Prostate gland (tissue), 2 donors: ENCODE results near the gene SYCP3. TPM values are rescaled to one million over a fixed set of nuclear protein-coding genes. Genes with fewer than 3 reads are reported as not detected.

Source experiments
- DNase-seq: peaks from one replicate; pipeline ENCODE4 v3.0.0-alpha.2; 2019; ENCODE audit warnings: low spot score
- H3K27ac ChIP-seq, 2 donors: fragments of 200-600 bp; sonication (generic); 2 replicates each; pipeline ENCODE4 v1.5.1; 2017 to 2019
- H3K27me3 ChIP-seq: fragments of 200-600 bp; sonication (generic); replicated peaks from 2 replicates; pipeline ENCODE4 v1.5.1; 2019; ENCODE audit not compliant: insufficient read depth
- H3K36me3 ChIP-seq, 2 donors: fragments of 200-600 bp; sonication (generic); 1 replicate in 1 of 2; 2 replicates in 1 of 2; pipeline versions ENCODE4 v1.5.1 to v1.8.1; 2017 to 2019
- H3K4me1 ChIP-seq: fragments of 200-600 bp; sonication (generic); replicated peaks from 2 replicates; pipeline ENCODE4 v1.5.1; 2019
- H3K4me3 ChIP-seq, 2 donors: fragments of 200-600 bp; sonication (generic); 2 replicates each; pipeline ENCODE4 v1.5.1; 2017 to 2019
- H3K9me3 ChIP-seq: fragments of 200-600 bp; sonication (generic); 2 replicates; pipeline ENCODE4 v1.5.1; 2017
- POLR2A ChIP-seq: fragments of 450-650 bp; IDR thresholded peaks from one replicate; pipeline ENCODE4 v1.6.1; 2016; ENCODE audit warnings: antibody characterized with exemption, mild to moderate bottlenecking
- POLR2AphosphoS5 ChIP-seq: sonication (generic); formaldehyde crosslinking; IDR thresholded peaks from one replicate; pipeline ENCODE4 v1.6.1; 2017; ENCODE audit warnings: antibody characterized with exemption
- WGBS: methylation state at CpG from one replicate; pipeline ENCODE4 v1.1.5; 2018; 5-methylcytosine and 5-hydroxymethylcytosine counted together
- intact Hi-C: fragments of 100-400 bp; cut with DNase I; formaldehyde crosslinking; loops from one replicate; pipeline ENCODE4 v1.14.2; 2022
- total RNA-seq, 2 donors: library from RNA; depleted of rRNA; stranded (reverse); fragments of >200 nt; gene quantifications; one replicate each; pipeline ENCODE4 v1.1.0, GENCODE V29; 2016
- TF ChIP-seq, protein P1 (sequence below), 4 experiments: fragments of 200-600 bp in 2 of 4; fragments of 450-650 bp in 2 of 4; sonication (generic) in 2 of 4; IDR thresholded peaks; 1 replicate in 3 of 4; 2 replicates in 1 of 4; pipeline ENCODE4 v1.5.1; 2016 to 2019; ENCODE audit warnings: antibody characterized with exemption in 4 of 4, mild to moderate bottlenecking in 2 of 4, moderate library complexity in 2 of 4

Gene SYCP3
- total RNA-seq, 2 donors from 2014 or later = 14.0 TPM; not detected in 1

GRCh38 chr12:101772012-101772775, 32.9 kb upstream of the SYCP3 start:
- DNase-seq = no peak
- 57% methylated on average over 5 of the region's 5 CpGs for WGBS
- peaks cover 14% of the 10 kb centered on the region for H3K4me1 ChIP-seq
- TF ChIP-seq POLR2AphosphoS5 (peak; percentile 52), POLR2A (no peak)
- no peak overlapping the region for H3K4me3 ChIP-seq
- no peaks in the 10 kb centered on the region for H3K27me3 ChIP-seq
- H3K27ac ChIP-seq = peak overlapping the region; percentile 5 to 64
- intact Hi-C loops = loop anchor here (2.0 kb wide), 2 partner anchors 59 to 69 kb away; partner anchors contain the start of gene GNPTAB
- no peaks in the 10 kb centered on the region for H3K9me3 ChIP-seq
- H3K36me3 ChIP-seq = no peaks in the 10 kb centered on the region

GRCh38 chr12:101769865-101770264, 30.6 kb upstream of the SYCP3 start:
- intact Hi-C loops = loop anchor here (10.0 kb wide), 1 partner anchor 275 kb away; no protein-coding TSS in a partner anchor
- 85% methylated on average over 5 of the region's 5 CpGs for WGBS
- Histone ChIP-seq H3K9me3 (no peaks in the 10 kb centered on the region), H3K4me3 (no peak overlapping the region), H3K4me1 (peaks cover 17% of the 10 kb centered on the region), H3K27me3 (no peaks in the 10 kb centered on the region), H3K27ac (no peak overlapping the region), H3K36me3 (no peaks in the 10 kb centered on the region)
- TF ChIP-seq POLR2A = no peak
- no peak for TF ChIP-seq POLR2AphosphoS5
- DNase-seq = no peak

- no peak overlapping the region for H3K27ac ChIP-seq
- H3K36me3 ChIP-seq = no peaks in the 10 kb centered on the region
- WGBS = 82% methylated on average over 2 of the region's 2 CpGs
- H3K9me3 ChIP-seq = no peaks in the 10 kb centered on the region
- TF ChIP-seq POLR2AphosphoS5 (no peak), POLR2A (no peak)
- TF ChIP-seq, protein P1, sequence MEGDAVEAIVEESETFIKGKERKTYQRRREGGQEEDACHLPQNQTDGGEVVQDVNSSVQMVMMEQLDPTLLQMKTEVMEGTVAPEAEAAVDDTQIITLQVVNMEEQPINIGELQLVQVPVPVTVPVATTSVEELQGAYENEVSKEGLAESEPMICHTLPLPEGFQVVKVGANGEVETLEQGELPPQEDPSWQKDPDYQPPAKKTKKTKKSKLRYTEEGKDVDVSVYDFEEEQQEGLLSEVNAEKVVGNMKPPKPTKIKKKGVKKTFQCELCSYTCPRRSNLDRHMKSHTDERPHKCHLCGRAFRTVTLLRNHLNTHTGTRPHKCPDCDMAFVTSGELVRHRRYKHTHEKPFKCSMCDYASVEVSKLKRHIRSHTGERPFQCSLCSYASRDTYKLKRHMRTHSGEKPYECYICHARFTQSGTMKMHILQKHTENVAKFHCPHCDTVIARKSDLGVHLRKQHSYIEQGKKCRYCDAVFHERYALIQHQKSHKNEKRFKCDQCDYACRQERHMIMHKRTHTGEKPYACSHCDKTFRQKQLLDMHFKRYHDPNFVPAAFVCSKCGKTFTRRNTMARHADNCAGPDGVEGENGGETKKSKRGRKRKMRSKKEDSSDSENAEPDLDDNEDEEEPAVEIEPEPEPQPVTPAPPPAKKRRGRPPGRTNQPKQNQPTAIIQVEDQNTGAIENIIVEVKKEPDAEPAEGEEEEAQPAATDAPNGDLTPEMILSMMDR (IDR thresholded peaks at IDR 0.05) = no peak
- intact Hi-C loops = loop anchor here (10.0 kb wide), 1 partner anchor 274 kb away; no protein-coding TSS in a partner anchor
- H3K4me3 ChIP-seq = no peak overlapping the region
- DNase-seq = no peak
- no peaks in the 10 kb centered on the region for H3K27me3 ChIP-seq
- H3K4me1 ChIP-seq = peaks cover 17% of the 10 kb centered on the region
Measured at GRCh38 chr12:101768781-101769180, 29.5 kb upstream of the SYCP3 start.

GRCh38 chr12:101767537-101767936, 28.3 kb upstream of the SYCP3 start:
- H3K4me3 ChIP-seq = no peak overlapping the region
- H3K9me3 ChIP-seq = no peaks in the 10 kb centered on the region
- H3K27me3 ChIP-seq = no peaks in the 10 kb centered on the region
- no peaks in the 10 kb centered on the region for H3K36me3 ChIP-seq
- peaks cover 8% of the 10 kb centered on the region for H3K4me1 ChIP-seq
- 90% methylated on average over 1 of the region's 1 CpG for WGBS
- no peak overlapping the region for H3K27ac ChIP-seq
- DNase-seq = no peak
- TF ChIP-seq POLR2A (no peak), POLR2AphosphoS5 (no peak)
- TF ChIP-seq, protein P1 (IDR thresholded peaks at IDR 0.05) = no peak
- intact Hi-C loops = loop anchor here (10.0 kb wide), 1 partner anchor 273 kb away; no protein-coding TSS in a partner anchor

DNA sequence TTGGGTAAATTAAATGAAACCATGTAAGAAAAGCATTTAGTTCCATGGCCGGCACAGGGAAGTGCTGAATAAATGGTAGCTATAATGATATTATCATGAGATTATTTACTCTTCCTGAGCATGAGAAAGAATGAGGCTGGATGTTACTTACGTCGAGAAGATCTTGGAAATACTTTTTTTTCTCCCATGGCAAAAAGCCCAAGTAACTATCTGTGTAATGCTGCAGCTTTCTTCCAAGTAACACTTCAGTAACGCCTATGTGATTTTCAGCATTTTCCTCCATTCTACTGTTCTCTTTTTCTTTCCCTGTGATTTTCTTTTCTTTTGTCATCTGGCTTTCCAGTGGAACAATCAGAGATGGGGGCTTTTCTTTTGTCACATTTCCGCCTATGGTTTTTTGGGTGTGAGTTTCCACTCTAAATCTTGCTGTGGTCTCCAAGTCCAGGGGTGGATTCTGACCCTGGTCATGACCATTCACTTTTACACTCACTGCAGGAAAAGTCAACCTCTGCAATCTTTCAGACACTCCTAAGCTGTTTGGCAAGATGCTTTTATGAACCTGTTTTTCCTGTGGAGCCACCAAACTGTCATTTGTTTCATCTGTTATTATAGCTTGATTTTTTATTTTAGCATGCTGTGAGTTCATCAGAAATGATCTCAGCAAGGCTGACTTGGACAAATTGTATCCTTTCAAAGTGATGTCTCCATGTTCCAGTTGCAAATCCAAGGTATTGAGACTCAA, 25.0 kb upstream of the SYCP3 start:
- WGBS = 13% methylated on average over 5 of the region's 5 CpGs
- intact Hi-C loops = loop anchor here (10.0 kb wide), 1 partner anchor 269 kb away; no protein-coding TSS in a partner anchor
- no peaks in the 10 kb centered on the region for H3K27me3 ChIP-seq
- TF ChIP-seq POLR2AphosphoS5 (peak; percentile 65), POLR2A (no peak)
- no peaks in the 10 kb centered on the region for H3K36me3 ChIP-seq
- H3K4me3 ChIP-seq = no peak overlapping the region
- no peaks in the 10 kb centered on the region for H3K9me3 ChIP-seq
- peaks cover 3% of the 10 kb centered on the region for H3K4me1 ChIP-seq
- peak; percentile 69 for DNase-seq
- H3K27ac ChIP-seq = peak overlapping the region; percentile 54 to 67
